Measurements from ENCODE around the gene TNFRSF8.

The TNFRSF8 gene

DNA sequence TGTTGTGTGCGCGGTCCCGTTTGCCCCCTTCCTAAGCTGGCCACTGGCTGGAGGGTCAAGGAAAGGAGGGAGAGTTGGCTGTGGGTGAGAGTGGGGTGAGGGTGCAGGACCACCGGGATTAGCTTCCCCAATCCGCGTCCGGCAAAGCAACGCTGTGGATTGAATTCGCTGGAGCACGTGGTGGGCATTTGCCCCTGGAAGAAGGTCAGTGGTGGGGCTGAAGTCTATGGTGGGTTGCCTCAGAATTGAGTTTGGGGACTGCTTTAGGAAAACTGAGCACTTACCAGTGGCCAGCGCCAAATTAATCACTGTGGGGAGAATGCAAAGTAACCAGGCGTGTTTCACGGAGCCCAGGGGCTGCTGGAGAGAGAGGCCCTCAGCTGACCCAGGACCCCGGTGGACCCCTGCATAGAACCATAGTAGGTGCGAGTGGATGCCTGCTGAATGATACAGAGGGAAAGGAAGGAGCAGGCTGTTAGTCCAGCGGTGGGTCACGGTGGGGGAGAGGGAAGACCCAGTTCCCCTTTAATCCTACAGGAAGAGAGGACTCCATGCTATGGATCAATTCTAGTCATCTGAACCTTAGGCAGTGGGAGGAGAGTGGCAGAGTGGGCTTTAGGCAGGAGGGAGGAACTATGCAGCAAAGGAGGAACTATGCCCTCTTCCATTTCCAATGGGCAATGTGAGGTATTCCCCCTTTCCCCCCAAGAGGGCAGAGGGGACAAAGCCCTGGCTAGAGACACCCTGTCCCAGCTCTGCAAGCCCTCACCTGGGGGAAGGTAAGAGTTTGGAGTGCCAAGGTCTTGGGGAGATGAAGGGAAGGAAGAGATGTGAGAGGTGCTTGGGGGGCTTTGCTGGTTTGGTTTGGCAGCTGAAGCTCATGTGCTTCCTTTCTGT, 1.2 kb downstream of the TNFRSF8 start:
- DNase-seq, result no peak

GRCh38 chr1:12065872-12066271, 2.8 kb downstream of the TNFRSF8 start:
- DNase-seq, result no peak

- no peak for DNase-seq
Observed at GRCh38 chr1:12067900-12068821, 5.1 kb downstream of the TNFRSF8 start.

GRCh38 chr1:12069623-12070244, 6.6 kb downstream of the TNFRSF8 start:
- no peak for DNase-seq

- no peak for DNase-seq
Observed at GRCh38 chr1:12071892-12072291, 8.8 kb downstream of the TNFRSF8 start.

- DNase-seq, result no peak
Observed at GRCh38 chr1:12072741-12073140, 9.6 kb downstream of the TNFRSF8 start.

DNA sequence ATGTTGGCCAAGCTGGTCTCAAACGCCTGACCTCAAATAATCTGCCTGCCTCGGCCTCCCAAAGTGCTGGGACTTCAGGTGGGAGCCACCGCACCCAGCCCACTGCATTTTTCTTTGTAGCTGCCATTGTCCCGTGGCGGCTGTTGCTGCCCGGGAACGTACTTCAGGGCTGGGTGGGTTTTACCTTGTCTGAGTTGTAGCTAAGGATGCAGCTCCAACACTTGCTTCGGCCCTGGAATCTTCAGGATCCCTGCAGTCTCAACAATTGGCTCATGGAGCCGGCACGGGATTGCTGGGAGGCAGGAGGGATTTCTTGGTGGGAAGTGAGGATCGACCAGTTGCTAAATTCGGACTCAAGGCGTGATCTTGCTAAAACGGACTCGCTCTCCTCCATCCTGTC, 10.7 kb downstream of the TNFRSF8 start:
- no peak for DNase-seq

DNA sequence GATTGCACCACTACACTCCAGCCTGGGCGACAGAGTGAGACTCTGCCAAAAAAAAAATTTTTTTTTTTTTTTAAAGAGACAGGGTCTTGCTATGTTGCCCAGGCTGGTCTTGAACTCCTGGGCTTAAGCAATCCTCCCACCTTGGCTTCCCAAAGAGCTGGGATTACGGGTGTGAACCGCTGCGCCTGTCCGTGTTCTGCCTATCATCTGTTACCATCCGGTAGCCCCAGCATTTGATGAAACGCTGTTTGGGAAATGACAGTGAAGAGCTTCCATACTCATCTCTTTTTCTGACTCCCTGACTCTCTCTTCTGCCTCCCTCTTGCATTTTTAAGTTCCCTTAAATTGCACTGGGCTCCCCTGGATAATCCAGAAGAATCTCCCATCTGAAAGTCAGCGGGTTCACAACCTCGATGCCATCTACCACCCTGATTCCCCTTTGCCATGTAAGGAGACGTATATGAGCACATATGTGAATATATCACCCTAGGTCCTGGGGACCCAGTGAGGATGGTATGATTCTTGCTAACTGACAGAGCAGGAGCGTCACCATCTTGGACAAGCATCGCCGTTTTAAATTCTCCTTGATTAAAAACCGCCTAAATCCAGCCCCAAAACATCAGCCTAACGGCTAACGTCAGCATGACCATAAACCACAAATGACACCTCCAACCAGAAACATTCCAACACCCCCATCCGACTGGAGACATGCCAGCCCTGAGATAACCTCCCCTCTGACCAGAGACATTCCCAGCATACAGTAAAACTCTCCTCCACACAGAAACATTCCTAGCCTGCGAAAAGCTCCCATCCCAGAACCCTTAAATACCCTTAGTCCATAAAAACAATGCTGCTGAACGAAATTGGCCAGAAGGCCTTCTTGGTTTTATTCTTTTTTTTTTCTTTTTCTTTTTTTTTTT, 12.4 kb downstream of the TNFRSF8 start:
- DNase-seq, result no peak

DNA sequence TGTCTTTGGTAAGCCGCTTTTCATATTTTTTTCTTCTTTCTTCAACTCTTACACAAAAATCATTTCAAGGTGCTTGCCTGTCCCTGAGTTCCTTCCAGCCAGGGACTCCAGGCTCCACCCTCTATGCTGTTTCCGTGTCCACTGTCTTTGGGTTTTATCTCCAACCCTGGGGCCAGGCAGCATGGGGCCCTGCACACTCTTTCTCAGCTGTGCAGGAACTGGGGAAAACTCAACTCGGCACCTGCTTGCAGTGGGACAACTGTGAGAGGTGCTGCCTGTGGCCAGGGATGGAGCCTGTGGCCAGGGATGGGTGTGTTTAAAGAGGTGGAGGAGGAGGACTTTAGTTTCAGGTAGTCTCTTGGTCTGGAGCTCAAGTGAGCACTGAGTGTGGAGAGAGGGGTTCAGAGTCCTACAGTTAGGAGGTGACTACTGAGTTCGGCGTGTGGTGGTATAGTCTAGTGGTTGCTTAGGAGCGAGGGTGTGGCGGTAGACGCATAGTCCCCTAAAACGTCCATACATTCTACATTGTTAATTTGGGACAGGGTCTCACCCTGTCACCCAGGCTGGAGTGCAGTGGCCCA, 13.4 kb downstream of the TNFRSF8 start:
- no peak for DNase-seq

- DNase-seq, result no peak
Observed at GRCh38 chr1:12078575-12078937, 15.5 kb downstream of the TNFRSF8 start.

GRCh38 chr1:12078938-12079861, 16.1 kb downstream of the TNFRSF8 start:
- DNase-seq, result no peak

DNA sequence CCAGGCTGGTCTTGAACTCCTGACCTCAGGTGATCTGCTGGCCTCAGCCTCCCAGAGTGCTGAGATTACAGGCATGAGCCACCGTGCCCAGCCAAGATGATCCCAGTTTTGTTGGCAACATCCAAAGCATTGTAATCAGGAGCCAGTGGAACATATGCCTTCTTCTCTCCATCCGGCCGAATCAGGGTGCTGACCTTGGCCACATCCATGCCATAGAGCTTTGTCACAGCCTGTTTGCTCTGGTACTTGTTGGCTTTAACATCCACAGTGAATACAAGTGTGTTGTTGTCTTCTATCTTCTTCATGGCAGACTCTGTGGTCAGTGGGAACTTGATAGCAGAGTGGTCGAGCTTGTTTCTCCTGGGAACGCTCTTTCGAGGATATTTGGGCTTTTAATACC, 17.1 kb downstream of the TNFRSF8 start:
- no peak for DNase-seq

DNA sequence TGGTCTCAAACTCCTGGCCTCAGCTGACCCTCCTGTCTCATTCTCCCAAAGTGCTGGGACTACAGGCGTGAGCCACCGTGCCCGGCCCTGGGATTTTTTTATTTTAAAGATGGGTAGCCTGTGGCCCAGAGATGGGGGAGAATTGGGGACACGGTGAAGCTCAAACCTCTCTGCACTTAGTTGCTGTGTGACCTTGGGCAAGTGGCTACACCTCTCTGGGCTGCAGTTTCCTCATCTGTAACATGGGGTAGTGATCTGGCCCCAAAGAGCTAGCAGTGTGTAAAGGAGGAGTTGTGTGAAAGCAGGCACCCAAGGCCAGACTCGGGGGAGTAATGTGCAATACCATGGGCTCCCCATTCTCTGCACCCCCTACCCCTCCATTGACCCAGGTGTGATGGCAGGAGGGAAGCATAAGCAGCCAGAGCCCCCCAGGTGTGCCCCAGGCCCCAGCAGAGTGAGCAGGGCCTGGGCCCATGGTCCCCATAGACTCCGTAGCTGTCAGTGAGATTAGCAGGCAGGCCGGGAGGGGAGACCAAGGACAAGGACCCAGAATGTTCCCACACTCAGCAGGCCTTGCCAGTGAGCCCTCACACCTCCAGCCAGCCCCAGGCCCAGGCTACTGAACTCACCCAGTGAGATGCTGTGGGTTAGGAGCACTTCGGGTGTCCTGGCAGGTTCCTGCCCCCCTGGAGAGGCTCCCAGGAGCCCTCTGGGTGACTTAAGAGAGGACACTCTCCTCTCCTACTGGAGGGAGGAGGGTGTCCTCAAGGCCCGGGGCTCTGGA, 17.9 kb downstream of the TNFRSF8 start:
- no peak for DNase-seq

DNA sequence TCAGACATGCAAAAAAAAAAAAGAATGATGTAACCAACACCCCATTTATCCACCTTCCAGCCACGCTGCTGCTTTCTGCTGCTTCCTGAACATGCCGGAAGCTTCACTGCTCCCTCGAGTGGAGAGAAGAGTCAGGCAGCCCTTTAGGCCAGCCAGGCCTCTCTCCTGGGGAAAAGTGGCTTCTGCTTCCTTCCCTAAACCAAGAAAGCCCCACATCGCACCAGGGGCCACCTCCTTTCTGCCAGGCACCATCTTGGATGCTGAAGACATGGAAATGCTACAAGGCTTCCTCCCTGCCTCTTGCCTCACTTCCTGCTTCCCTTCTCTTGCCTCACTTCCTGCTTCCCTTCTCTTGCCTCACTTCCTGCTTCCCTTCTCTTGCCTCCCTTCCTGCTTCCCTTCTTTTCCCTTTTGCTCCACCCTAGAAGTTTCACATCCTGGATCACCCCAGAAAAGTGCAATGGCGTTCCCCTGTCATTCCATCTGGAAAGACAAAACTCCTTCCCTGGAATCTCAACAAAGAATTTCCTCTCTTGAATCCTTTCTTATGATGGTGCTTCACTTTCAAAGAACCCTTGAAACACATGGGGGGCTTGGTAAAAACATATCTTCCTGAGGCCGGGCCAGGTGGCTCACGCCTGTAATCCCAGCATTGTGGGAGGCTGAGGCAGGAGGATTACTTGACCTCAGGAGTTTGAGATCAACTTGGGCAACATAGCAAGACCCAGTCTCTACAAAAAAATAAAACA, 18.7 kb downstream of the TNFRSF8 start:
- no peak for DNase-seq

GRCh38 chr1:12082988-12083387, 19.9 kb downstream of the TNFRSF8 start:
- no peak for DNase-seq

GRCh38 chr1:12083766-12084165, 20.7 kb downstream of the TNFRSF8 start:
- DNase-seq, result no peak

DNA sequence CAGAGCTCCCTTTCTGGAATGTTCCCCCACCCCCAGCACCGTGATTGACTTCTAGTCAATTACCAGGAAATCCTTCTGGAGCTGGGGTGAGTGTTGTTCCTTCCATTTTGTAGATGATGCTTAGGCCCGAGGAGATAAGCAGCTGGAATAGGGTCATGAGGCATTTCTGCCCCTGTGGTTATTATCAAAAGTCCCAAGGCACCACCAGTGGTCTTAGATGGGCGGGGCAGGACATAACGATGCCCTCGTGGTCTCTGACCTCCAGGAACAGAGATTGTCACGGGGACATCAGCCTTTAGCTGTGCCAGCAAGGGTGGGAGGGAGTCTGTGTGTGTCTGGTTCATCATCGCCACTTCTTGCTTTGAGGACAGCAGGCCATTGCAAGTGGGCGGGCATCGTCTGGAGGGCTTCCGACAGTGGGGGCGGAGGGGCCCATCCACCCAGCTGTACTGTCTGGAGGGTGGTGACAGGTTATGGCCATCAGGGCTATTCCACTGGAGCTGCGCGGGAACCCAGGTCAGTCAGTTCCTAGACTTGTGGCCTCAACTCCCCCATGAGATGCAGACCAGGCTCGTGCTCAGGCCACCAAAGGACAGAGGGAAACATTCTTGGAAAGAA, 22.6 kb downstream of the TNFRSF8 start:
- no peak for DNase-seq

DNA sequence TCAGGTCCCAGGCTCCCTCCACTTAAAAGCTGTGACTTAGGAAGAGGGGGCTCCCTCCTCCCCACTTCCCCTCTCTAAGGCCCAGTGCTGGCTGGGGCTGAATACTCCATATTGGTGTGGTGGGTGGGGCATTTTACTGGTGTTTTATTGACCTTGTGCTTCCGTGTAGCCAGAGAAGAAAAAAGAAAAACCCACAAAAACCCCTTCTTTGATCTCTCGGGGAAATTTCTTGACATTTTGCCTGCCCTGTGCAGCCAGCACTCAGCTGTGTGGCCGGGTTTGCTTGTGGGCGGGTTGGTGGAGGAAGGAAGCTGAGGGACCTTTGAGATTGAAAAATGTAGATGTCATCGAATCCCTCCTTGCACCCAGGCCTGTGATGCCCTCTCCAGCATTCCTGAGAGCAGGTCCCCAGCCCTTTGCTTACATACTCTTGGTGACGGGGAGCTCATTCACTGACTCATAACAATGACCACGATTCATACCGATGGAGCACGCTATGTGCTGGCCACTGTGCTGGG, 24.8 kb downstream of the TNFRSF8 start:
- no peak for DNase-seq

Data from NCI-H2029 (cell line).